IPS-20b (cell line): ENCODE measurements around the gene ITGA5.

ENCODE experiments used
- H3K27ac ChIP-seq: one replicate; pipeline ENCODE4 v1.5.1; 2013; ENCODE audit warnings: low read length
- H3K27me3 ChIP-seq: 2 replicates; pipeline ENCODE4 v1.6.1; 2013; ENCODE audit warnings: mild to moderate bottlenecking, low read length, inconsistent platforms; ENCODE audit not compliant: insufficient read depth
- H3K36me3 ChIP-seq: 2 replicates; pipeline ENCODE4 v1.6.1; 2013; ENCODE audit warnings: low read depth, mild to moderate bottlenecking, inconsistent platforms, low read length, moderate library complexity; ENCODE audit not compliant: insufficient read depth
- H3K4me1 ChIP-seq: 2 replicates; pipeline ENCODE4 v1.6.1; 2013; ENCODE audit warnings: mild to moderate bottlenecking, control low read depth, inconsistent platforms, low read length, moderate library complexity; ENCODE audit not compliant: insufficient read depth
- H3K4me3 ChIP-seq: 2 replicates; pipeline ENCODE4 v1.5.1; 2013; ENCODE audit warnings: mild to moderate bottlenecking, low read length, inconsistent platforms
- H3K9ac ChIP-seq: 2 replicates; pipeline ENCODE4 v1.6.1; 2013; ENCODE audit warnings: low read depth, mild to moderate bottlenecking, inconsistent platforms, low read length, moderate library complexity
- H3K9me3 ChIP-seq: 2 replicates; pipeline ENCODE4 v1.6.1; 2013; ENCODE audit warnings: mild to moderate bottlenecking, low read depth, low read length, inconsistent platforms; ENCODE audit not compliant: insufficient read depth

The ITGA5 gene

DNA sequence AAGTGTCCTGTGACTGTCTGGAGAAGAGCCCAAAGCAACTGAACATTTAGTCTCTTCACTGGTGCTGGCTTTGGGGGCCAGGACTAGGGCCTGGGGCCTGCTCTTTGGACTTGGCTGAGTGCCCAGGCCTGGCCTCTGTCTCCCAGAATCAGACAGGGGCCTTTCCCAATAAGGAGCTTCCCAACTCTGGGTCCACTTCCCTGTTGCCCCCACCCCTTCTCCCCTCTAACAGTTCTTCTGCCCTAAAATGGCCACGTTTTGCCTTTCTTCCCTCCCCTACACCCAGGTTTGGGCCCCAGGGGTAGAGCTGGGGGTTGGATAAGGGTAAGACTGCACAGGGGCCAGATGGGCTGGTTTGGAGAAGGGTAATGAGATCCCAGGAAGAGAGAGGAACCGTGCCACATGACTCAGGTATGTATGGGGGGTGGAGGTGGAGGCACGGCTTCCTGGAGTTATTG, 10.0 kb upstream of the ITGA5 start:
- Histone ChIP-seq H3K27me3 (peaks cover 94% of the 10 kb centered on the region), H3K4me3 (no peak overlapping the region), H3K9me3 (no peaks in the 10 kb centered on the region), H3K27ac (no peak overlapping the region), H3K4me1 (peaks cover 18% of the 10 kb centered on the region), H3K36me3 (no peaks in the 10 kb centered on the region), H3K9ac (no peak overlapping the region)

DNA sequence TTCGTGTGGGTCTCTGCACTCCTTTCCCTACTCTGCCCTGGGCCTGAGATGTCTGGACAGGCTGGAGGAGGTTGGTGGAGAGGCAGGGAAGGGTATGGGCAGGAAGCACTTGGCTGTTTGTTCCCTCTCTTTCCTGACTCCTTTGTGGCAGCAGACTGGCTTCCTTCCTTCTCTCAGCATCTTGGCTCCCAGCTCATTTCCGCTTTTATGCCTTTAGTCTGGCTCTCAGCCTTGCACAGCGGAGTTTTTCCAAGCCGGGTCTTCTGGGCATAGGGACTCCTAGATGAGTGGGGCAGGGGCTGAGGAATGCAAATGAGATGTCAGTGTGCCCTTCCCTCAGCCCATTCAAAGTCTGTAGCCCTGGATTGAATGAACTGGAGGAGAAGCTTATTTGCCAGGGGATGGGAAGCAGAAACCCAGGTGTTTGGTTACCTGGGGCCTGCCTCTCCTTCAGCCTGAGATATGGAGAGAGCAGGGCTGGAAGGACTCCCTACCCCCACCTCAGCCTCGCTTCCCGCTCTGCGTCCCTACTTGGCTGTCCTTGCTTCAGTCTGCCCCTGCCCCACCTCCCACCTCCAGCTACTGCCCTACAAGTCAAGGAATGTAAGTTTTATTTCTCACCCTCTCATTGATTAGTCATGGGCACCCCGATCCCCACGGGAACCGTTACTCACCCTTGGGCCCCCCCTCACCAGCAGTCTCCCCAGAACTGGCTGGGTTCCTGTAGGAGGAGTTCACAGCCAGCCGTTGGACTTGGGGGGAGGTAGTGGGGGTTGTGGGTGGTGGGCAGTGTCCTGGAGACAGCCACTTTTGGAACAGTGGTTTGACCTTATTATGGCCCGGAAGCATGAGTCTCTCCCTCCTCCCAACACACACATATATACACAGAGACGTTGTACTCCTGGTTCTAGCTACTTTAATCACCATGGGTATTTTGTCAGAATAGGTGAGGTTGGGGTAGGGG, 9.3 kb upstream of the ITGA5 start:
- no peak overlapping the region for H3K27ac ChIP-seq
- no peaks in the 10 kb centered on the region for H3K36me3 ChIP-seq
- H3K4me3 ChIP-seq, result no peak overlapping the region
- peaks cover 98% of the 10 kb centered on the region for H3K27me3 ChIP-seq
- H3K9me3 ChIP-seq, result no peaks in the 10 kb centered on the region
- no peak overlapping the region for H3K9ac ChIP-seq
- peaks cover 18% of the 10 kb centered on the region for H3K4me1 ChIP-seq

DNA sequence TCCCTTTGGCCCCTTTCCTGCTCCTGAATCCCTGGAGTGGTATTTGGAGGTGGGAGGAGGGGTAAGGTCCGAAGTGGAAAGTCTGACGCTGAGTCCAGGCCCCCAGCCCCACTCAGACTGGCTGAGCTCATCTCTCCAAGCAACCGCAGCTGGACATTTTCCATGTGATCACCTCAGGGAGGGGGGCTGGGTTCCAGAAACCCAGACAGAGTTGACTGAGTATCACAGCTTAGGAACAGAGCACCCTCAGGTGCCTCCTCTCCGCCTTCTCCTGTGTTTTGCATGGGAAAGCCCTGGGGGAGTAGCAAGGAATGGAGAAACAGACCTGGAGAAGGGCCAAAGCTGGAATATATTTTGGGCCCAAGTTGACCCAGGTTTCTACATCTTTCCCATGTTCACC, 8.0 kb upstream of the ITGA5 start:
- Histone ChIP-seq H3K9ac (no peak overlapping the region), H3K27me3 (peaks cover 98% of the 10 kb centered on the region), H3K9me3 (no peaks in the 10 kb centered on the region), H3K27ac (no peak overlapping the region), H3K36me3 (no peaks in the 10 kb centered on the region), H3K4me1 (peaks cover 13% of the 10 kb centered on the region), H3K4me3 (no peak overlapping the region)

DNA sequence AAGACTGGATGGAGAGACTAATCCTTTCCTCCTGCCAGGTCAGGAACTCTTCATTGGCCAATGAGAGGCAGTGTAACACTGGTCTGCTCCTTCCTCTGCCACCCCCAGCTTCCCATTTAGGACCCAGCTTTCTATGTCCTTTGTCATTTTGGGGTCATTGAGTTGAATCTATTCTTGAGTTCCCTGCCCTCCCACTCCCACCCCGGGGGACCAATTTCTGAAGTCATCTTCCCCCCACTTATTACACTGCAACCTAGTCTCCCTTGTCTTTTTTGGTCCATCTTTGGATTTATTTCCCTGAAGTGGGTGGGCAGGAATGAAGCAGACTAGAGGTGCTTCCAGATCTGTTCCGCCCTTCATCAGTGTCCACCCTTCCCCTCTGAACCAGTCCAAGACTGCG, 7.6 kb upstream of the ITGA5 start:
- H3K9ac ChIP-seq, result no peak overlapping the region
- peaks cover 98% of the 10 kb centered on the region for H3K27me3 ChIP-seq
- H3K27ac ChIP-seq, result no peak overlapping the region
- no peaks in the 10 kb centered on the region for H3K9me3 ChIP-seq
- H3K4me3 ChIP-seq, result no peak overlapping the region
- H3K36me3 ChIP-seq, result no peaks in the 10 kb centered on the region
- H3K4me1 ChIP-seq, result peaks cover 9% of the 10 kb centered on the region

DNA sequence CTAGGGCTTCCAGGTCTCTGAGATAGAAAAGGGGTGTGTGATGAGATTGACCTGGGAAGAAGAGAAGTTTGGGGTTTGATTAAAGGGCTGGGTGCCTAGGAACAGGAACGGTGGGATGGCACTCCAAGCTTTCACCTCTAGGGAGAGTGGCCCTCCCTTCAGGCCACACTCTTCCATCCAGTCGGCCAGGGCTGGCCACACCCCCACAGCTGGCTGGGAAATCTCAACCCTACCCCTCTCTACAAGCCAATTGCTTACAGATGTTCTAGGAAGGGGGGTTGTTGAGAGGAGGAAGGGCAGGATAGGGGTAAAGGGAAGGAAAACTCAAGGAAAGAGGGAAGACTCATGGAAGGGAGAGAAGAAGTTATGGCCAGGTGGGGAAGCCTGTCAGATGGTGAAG, 6.6 kb upstream of the ITGA5 start:
- Histone ChIP-seq H3K9me3 (no peaks in the 10 kb centered on the region), H3K9ac (no peak overlapping the region), H3K36me3 (no peaks in the 10 kb centered on the region), H3K4me1 (peaks cover 14% of the 10 kb centered on the region; the same call in 1 of the 2 replicates), H3K4me3 (no peak overlapping the region), H3K27ac (no peak overlapping the region), H3K27me3 (peaks cover 98% of the 10 kb centered on the region)

DNA sequence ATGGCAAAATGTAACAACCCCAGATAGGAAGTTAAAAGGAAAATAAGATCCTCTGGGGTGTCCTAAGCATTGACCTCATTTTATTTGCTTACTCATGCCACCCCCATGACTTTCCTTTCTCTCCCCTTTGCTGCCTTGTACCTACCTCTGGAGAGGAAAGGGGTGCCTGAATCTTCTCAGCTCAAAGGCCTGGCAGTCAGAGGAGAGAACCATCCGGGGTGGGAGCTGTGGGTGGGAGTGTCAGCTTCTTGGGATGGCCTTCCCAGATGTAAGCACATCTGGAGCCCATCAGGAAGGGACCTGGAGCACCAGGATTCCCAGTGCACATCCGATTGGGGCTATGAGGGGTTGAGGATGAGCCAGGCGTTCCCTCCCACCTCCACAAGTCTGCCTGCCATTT, 5.2 kb upstream of the ITGA5 start:
- Histone ChIP-seq H3K36me3 (no peaks in the 10 kb centered on the region), H3K27me3 (peaks cover 98% of the 10 kb centered on the region), H3K9me3 (no peaks in the 10 kb centered on the region), H3K27ac (no peak overlapping the region), H3K4me3 (no peak overlapping the region), H3K9ac (no peak overlapping the region), H3K4me1 (peaks cover 19% of the 10 kb centered on the region; the same call in 1 of the 2 replicates)

DNA sequence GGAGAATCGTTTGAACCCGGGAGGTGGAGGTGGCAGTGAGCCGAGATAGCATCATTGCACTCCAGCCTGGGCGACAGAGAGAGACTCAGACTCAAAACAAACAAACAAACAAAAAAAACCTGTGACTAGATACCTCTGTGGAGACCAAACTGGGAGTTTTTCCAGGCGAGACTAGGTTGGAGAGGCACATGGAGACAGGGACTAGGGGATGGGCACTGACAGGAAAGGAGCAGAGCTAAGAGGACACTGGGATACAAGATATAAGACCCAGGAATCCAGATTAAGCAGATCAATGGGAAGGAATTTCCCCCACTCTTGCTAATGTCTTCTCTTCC, 4.7 kb upstream of the ITGA5 start:
- Histone ChIP-seq H3K9ac (no peak overlapping the region), H3K27ac (no peak overlapping the region), H3K36me3 (no peaks in the 10 kb centered on the region), H3K27me3 (peaks cover 97% of the 10 kb centered on the region), H3K9me3 (no peaks in the 10 kb centered on the region), H3K4me3 (no peak overlapping the region), H3K4me1 (peaks cover 19% of the 10 kb centered on the region; the same call in 1 of the 2 replicates)

DNA sequence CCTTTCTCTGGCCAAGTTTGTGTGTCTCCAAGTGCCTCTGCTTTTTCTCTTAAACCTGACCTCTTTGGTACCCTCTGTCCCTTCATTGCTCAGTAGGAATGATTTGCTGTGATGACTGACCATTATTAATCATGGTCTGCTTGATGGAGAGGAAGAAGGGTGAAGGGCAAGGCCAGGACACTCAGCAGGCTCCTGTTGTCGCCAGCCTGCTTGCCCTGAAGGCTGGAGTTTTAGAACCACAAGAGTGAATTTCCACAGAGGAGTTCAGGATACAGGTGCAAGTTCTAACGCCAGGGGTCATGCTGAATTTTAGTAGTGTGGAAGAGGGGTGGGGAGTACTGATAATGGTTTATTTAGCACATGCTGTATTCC, 2.8 kb upstream of the ITGA5 start:
- Histone ChIP-seq H3K36me3 (no peaks in the 10 kb centered on the region), H3K9me3 (no peaks in the 10 kb centered on the region), H3K4me3 (no peak overlapping the region), H3K9ac (no peak overlapping the region), H3K4me1 (peaks cover 26% of the 10 kb centered on the region; the same call in 1 of the 2 replicates), H3K27ac (no peak overlapping the region), H3K27me3 (peaks cover 99% of the 10 kb centered on the region)

DNA sequence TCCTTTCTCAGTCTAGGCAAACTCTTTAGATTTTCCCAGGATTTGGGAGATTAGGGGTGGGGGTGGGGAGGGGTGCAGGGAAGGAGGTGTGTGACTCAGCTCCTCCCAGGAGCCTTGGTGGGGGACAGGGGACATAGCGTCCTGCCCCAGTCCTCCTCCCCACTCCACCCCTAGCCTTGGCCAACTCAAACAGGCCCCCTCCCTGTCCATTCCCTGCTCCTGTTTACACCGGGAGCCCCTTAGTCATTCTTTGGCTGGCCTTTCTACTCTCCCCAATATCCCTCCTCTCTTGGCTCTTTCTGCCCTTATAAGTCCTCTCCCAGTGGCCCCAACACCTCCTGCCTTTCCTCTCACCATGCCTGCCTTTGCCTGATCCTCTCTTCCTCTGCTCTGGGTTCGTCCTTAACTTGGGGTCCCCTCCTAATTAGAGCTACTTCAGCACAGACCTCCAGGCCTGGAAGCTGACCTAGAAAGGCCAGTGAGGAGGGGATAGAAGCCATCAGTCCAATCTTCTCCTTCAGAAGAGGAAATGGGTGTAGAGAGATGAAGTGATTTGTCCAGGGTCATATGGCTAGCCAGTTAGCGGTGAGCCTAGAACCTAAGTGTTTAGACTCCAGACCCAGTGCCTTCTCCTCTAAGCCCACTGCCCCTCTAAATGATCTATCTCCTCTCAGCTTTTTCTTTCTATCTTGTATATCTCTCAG, 2.3 kb upstream of the ITGA5 start:
- Histone ChIP-seq H3K27ac (no peak overlapping the region), H3K36me3 (no peaks in the 10 kb centered on the region), H3K4me1 (peaks cover 27% of the 10 kb centered on the region; the same call in 1 of the 2 replicates), H3K4me3 (no peak overlapping the region), H3K9ac (peak overlapping the region; percentile 36; the same call in 1 of the 2 replicates), H3K9me3 (no peaks in the 10 kb centered on the region), H3K27me3 (peaks cover 98% of the 10 kb centered on the region)

DNA sequence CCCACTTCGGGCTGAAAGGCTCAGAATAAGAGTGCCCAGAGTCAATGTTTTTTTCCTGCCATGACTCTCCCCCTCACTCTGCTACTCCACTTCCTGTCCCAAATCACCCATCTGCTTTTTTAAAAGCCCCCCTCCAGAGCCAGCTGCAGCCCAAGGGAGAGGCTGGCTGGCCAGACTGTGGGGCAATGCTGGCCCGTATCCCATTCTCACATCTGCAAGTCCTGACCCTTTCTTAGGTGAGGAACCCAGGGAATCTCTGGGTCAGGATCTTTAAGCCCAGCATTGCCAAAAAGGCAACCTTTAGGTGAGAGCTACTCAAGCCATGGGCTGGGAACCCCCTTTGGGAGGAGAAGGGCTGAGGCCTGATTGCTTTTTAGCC, 1.7 kb upstream of the ITGA5 start:
- peaks cover 27% of the 10 kb centered on the region; the same call in 1 of the 2 replicates for H3K4me1 ChIP-seq
- H3K36me3 ChIP-seq, result no peaks in the 10 kb centered on the region
- peak overlapping the region; percentile 36; the same call in 1 of the 2 replicates for H3K9ac ChIP-seq
- peaks cover 92% of the 10 kb centered on the region for H3K27me3 ChIP-seq
- no peaks in the 10 kb centered on the region for H3K9me3 ChIP-seq
- no peak overlapping the region for H3K27ac ChIP-seq
- no peak overlapping the region for H3K4me3 ChIP-seq

DNA sequence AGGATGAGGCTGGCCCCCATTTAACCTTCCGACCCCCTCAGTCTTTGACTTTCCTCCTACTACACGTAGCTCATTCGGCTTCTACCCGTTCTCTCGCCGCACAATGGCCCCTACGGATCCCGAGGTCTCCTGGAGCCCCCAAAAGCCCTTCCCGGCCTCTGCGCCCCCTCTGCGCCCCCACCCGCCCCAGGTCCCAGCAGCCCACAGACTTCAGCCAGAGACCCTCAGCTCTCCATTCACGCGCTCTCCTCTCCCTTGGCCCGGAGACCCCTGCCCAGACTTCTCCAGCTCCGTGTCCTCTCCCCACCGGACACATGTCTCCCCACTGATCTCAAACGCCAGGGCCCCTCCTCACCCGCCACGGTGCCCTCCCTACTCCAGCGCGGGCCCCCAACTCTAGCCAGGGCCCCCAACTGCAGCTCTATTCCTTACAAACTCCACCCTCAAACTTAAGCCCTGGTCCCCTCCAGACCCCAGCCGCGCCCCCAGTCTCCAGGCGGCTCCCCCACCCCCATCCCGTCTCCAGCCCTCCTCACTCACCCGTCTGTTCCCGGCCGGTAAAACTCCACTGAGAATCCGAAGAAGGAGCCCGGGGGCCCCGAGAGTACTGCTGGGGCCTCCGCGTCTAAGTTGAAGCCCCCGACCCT, 502 bp downstream of the ITGA5 start:
- Histone ChIP-seq H3K27me3 (peaks cover 70% of the 10 kb centered on the region), H3K9me3 (no peaks in the 10 kb centered on the region), H3K36me3 (no peaks in the 10 kb centered on the region), H3K4me1 (peaks cover 27% of the 10 kb centered on the region; the same call in 1 of the 2 replicates), H3K9ac (peak overlapping the region; percentile 68; the same call in 1 of the 2 replicates), H3K4me3 (peak overlapping the region; percentile 80), H3K27ac (no peak overlapping the region)
